ENCODE results near the gene REX1BD.

REX1BD gene

GRCh38 chr19:18616023-18616422, 27.4 kb downstream of the REX1BD start:
- DNase-seq (ENCODE audit: low spot score): no peak

- DNase-seq (ENCODE audit: low spot score): no peak
Observed at GRCh38 chr19:18617562-18617961, 29.0 kb downstream of the REX1BD start.

GRCh38 chr19:18618236-18618635, 29.6 kb downstream of the REX1BD start:
- DNase-seq (ENCODE audit: low spot score): no peak

GRCh38 chr19:18620311-18620710, 31.7 kb downstream of the REX1BD start:
- DNase-seq (ENCODE audit: low spot score): no peak

GRCh38 chr19:18620902-18621301, 32.3 kb downstream of the REX1BD start:
- no peak for DNase-seq (ENCODE audit: low spot score)

- DNase-seq (ENCODE audit: low spot score): no peak
Observed at GRCh38 chr19:18626906-18627305, 38.3 kb downstream of the REX1BD start.

GRCh38 chr19:18629166-18630088, 40.8 kb downstream of the REX1BD start:
- no peak for DNase-seq (ENCODE audit: low spot score)

GRCh38 chr19:18633321-18633720, 44.7 kb downstream of the REX1BD start:
- DNase-seq (ENCODE audit: low spot score): no peak

- no peak for DNase-seq (ENCODE audit: low spot score)
Observed at GRCh38 chr19:18634612-18635297, 46.2 kb downstream of the REX1BD start.

- no peak for DNase-seq (ENCODE audit: low spot score)
Observed at GRCh38 chr19:18635831-18636182, 47.2 kb downstream of the REX1BD start.

- DNase-seq (ENCODE audit: low spot score): peak; percentile 100
Observed at GRCh38 chr19:18636183-18636968, 47.8 kb downstream of the REX1BD start.

- DNase-seq (ENCODE audit: low spot score): no peak
Observed at GRCh38 chr19:18636969-18637629, 48.5 kb downstream of the REX1BD start, which contains the start of gene KLHL26. KLHL26 (plus strand) TSS chr19:18637028; CDS start chr19:18637055, 27 bp downstream.

GRCh38 chr19:18637673-18638630, 49.4 kb downstream of the REX1BD start:
- DNase-seq (ENCODE audit: low spot score): no peak

GRCh38 chr19:18639706-18640243, 51.2 kb downstream of the REX1BD start:
- DNase-seq (ENCODE audit: low spot score): no peak
